Lower leg skin (tissue), 3 donors: ENCODE data around the gene QPCTL.
"Not testable (repeated sequence)": the region's sequence is repeated elsewhere in the genome, so short reads cannot be mapped to it uniquely, and the experiment has no call there.

Source experiments
- POLR2A ChIP-seq, 2 donors: fragments of 450-650 bp; IDR thresholded peaks; one replicate each; pipeline ENCODE4 v1.6.1; 2016 to 2017; ENCODE audit warnings: antibody characterized with exemption in 2 of 2, mild to moderate bottlenecking in 1 of 2, moderate library complexity in 1 of 2
- TF ChIP-seq, protein P1 (sequence below), 3 donors: fragments of 450-650 bp; IDR thresholded peaks; one replicate each; pipeline ENCODE4 v1.5.1; 2016; ENCODE audit warnings: antibody characterized with exemption in 3 of 3, mild to moderate bottlenecking in 3 of 3, moderate library complexity in 2 of 3

DNA sequence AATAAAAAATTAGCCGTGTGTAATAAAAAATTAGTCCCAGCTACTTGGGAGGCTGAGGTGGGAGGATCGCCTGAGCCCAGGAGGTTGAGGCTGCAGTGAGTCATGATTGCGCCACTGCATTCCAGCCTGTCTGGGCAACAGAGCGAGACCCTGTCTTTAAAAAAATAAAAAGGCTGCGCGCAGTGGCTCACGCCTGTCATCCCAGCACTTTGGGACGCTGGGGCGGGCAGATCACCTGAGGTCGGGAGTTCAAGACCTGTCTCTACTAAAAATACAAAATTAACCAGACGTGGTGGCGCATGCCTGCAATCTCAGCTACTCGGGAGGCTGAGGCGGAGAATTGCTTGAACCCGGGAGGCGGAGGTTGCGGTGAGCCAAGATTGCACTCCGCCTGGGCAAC lies 36.2 kb downstream of the QPCTL start:
- not testable (repeated sequence) for TF ChIP-seq POLR2A (IDR thresholded peaks at IDR 0.05)
- TF ChIP-seq, protein P1, sequence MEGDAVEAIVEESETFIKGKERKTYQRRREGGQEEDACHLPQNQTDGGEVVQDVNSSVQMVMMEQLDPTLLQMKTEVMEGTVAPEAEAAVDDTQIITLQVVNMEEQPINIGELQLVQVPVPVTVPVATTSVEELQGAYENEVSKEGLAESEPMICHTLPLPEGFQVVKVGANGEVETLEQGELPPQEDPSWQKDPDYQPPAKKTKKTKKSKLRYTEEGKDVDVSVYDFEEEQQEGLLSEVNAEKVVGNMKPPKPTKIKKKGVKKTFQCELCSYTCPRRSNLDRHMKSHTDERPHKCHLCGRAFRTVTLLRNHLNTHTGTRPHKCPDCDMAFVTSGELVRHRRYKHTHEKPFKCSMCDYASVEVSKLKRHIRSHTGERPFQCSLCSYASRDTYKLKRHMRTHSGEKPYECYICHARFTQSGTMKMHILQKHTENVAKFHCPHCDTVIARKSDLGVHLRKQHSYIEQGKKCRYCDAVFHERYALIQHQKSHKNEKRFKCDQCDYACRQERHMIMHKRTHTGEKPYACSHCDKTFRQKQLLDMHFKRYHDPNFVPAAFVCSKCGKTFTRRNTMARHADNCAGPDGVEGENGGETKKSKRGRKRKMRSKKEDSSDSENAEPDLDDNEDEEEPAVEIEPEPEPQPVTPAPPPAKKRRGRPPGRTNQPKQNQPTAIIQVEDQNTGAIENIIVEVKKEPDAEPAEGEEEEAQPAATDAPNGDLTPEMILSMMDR (IDR thresholded peaks at IDR 0.05), result not testable (repeated sequence)
